Stimulated activated CD4-positive, alpha-beta T cell treated with anti-CD3 and anti-CD28 coated beads, TNF-alpha, amount 100 ng/mL, for 24 hours (primary cell): ENCODE results near the gene B3GALT6.

Source experiments
- DNase-seq, 3 experiments: peaks; one replicate each; pipeline ENCODE4 v3.0.0-alpha.2; 2020; ENCODE audit warnings: low read depth in 3 of 3

Gene B3GALT6

GRCh38 chr1:1262758-1263157 is 30.7 kb downstream of the B3GALT6 start:
- DNase-seq, result no peak

- no peak for DNase-seq
Observed at GRCh38 chr1:1264026-1264425, 32.0 kb downstream of the B3GALT6 start.

GRCh38 chr1:1264868-1265272 is 32.8 kb downstream of the B3GALT6 start:
- DNase-seq, result no peak

- DNase-seq, result no peak
Observed at GRCh38 chr1:1267488-1268283, 35.6 kb downstream of the B3GALT6 start.

- DNase-seq, result no peak
Observed at GRCh38 chr1:1268284-1268682, 36.2 kb downstream of the B3GALT6 start.

DNA sequence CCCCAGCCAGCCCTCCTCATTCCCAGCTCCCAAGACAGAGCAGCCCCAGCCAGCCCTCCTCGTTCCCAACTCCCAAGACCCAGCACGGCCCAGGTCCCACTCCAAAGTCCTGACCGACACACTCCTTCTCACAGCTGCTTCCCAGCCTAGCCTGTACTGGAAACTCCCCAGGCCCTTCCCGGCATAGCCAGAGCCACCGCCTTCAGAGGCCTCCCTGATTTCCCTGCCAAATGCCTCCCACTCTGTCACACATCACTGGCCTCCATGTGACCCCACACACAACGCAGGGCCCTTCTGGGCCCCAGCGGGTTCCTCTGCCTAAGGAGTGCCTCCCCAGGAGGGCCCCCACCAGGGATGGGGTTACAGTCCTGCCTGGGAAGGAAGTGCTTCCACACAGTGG is 38.8 kb downstream of the B3GALT6 start:
- DNase-seq, result no peak

- no peak for DNase-seq
Observed at GRCh38 chr1:1272341-1273208, 40.5 kb downstream of the B3GALT6 start.

DNA sequence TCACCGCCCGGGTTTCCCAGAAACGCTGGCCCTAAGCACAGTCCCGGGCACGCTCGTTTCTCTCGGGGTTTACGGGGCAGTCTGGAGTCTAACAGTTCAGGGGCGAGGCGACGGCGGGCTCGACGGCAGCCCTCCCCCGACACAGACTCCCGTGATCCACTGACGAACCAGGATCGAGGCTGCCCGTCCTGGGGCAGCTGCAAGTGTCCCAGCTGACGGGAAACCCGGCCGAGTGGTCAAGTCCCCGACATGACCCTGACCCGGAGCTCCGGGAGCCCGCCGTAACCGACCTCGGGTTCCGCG is 41.1 kb downstream of the B3GALT6 start:
- DNase-seq, result no peak

DNA sequence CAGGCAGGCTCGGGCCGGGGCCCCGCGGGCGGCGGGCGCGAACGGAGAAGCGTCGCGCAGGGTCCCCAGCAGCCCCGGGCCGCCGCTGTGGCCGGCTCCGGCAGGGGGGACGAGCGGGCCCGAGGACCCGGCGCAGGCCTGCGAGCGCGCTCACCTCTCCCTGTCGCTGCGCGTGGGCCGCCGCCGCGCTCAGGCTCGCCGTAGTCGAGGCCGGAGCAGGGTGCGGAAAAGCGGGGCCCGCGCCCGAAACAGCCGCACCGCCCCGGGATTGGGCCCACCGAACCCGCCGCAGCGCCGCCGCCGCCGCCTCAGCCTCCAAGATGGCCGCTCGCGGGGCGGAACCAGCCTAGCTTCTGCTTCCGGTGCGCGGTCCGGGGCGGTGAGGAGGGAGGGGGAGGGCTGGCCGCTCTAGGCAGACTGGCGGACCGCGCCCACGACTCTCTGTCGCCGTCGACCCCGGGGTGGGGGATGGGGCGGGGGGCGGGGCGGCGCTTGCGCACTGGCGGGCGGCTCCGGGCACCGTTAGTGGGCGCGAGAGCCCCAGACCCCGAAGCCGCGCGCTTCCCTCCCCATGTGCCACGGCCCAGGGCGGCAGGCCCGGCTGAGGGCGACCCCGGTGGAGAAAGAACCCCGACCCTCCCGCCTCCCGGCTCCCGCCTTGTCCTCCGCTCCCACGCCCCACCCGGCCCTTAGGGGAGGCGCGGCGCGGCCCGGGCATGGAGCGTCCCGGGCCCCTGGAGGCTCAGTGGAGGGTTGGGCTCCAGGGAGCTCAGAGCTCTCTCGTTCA is 41.7 kb downstream of the B3GALT6 start, which contains the start of gene UBE2J2:
Gene UBE2J2, minus strand, starts transcription at position 343 of the 787 bp plus-strand sequence. CDS start 5,862 bp downstream, outside the sequence.
- DNase-seq, result peak; percentile 89 to 95 (median 92)

DNA sequence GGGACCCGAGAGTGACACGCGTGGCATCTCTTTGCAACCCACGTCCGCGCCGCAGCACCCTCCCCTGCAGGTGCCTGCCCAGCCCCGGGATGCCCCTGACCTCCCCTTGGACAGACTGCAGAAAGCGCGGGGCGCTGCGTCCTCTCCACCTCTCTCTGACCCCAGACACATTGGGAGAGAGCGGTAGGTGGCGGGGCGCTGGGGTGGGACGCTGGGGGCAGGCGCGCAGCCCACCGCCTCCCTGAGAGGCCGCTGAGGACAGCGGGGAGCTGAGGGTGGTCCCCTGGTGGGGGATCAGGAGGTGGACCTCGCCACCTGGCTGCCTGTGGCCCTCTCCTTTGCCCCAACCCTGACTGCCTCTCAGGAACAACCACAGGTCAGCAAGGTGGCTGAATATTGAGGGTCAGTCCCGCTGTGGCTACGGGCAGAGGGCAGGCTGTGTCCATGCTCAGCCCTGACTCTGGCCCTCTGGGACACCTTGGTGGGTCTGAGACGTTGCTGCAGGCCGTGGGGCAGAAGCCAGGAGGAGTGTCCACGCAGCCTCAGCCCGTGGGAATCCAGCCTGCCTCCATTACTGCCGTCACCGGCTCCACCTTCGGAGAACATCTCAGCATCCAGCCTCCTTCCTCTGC is 42.4 kb downstream of the B3GALT6 start:
- DNase-seq, result no peak

DNA sequence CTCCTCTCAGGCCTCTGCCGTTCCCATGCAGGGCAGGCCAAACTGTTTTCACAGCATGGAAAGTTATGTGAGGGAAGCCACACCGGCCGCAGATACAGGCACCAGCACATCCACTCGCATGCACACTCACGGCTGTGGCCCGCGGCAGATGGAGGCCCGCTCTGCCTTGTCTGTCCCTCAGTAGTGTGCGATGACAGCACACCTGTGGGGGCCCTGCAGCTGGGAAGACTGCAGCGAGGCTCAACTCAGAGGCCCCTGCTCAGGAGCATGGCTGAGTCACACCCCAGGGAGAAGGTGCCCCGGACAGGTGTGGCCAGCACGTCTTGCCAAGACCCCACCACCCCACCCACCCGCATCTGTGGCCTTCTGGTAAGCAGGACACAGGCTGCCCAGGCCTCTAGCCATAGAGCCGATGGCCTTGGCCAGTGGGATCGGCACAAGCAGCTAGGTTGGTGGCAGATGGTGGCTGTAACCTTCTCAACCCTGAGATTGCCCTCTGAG is 42.9 kb downstream of the B3GALT6 start:
- no peak for DNase-seq

DNA sequence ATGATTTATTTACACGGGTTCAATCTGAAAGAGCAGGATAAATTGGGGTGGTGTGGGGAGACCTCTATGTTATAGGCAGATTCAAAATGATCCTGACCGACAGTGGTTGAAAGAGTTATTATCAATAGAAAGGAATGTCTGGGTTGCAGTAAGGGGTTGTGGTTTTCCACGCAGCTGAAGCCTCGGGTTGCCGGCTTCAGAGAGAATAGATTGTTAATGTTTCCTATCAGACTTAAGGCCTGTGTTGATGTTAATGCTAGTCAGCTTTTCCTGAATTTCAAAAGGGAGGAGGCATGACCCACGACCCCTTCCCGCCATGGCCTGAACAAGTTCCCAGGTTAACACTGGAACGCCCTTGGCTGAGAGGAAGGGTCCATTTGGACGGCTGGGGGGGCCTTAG is 43.8 kb downstream of the B3GALT6 start:
- no peak for DNase-seq

DNA sequence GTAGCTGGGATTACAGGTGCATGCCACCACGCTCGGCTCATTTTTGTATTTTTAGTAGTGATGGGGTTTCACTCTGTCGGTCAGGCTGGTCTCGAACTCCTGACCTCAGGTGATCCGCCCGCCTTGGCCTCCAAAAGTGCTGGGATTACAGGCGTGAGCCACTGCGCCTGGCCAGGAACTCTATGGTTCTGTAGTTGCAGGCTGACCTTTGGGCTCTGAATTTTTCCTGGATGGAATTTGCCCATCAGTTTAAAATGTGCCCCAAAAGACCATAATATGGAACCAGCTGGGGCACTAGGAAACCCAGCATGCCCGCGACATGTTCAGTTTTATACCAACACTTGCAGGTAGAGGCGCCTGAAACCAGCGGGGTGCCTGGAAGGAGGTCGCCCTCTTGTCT is 46.6 kb downstream of the B3GALT6 start:
- no peak for DNase-seq

DNA sequence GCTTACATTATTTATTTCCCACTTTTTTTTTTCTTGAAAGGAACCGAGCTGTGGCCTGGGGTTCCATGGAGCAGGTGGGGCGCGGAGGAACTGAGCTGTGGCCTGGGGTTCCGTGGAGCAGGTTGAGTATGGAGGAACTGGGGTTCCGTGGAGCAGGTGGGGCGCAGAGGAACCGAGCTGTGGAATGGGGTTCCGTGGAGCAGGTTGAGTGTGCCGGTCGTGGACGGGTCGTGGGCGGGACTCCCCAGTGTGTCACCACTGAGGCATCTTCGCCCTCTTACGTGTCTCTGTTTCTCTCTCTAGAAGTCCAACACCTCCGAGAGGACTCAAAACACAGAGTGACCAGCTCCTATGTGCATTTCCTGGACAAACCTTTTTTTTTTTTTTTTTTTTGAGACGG is 47.0 kb downstream of the B3GALT6 start:
- no peak for DNase-seq

DNA sequence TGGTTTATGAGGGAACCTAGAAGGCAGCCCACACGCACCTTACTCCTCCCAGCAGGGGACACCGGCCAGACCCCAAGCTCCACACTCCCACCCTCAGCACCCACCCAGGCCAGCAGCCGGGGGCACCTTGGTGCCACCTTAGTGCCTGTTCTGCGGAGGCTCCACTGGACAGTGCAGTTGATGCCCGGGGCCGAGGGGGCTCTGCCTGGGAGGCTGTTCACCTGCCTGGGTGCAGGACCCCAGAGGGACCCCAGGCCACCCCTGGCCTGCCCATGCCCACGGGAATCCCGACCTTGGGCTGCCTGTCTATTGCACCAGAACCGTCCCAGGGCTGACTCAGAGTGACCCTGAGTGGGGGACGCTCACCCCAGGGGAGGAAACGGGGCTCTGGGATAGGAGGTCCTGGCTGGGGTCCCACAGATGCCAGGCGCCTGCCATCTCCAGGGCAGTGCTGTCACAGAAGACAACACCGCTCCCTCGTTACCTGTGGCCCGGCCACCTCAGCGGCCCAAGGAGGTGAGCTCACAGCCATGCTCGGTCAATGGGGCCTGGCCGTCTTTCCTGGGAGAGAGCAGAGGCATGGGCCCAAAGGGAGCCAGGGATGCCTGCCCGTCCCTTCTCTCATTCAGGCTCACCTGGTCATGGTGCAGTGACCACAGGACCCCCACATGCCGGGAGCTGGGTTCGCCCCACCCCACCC is 48.9 kb downstream of the B3GALT6 start:
- no peak for DNase-seq

DNA sequence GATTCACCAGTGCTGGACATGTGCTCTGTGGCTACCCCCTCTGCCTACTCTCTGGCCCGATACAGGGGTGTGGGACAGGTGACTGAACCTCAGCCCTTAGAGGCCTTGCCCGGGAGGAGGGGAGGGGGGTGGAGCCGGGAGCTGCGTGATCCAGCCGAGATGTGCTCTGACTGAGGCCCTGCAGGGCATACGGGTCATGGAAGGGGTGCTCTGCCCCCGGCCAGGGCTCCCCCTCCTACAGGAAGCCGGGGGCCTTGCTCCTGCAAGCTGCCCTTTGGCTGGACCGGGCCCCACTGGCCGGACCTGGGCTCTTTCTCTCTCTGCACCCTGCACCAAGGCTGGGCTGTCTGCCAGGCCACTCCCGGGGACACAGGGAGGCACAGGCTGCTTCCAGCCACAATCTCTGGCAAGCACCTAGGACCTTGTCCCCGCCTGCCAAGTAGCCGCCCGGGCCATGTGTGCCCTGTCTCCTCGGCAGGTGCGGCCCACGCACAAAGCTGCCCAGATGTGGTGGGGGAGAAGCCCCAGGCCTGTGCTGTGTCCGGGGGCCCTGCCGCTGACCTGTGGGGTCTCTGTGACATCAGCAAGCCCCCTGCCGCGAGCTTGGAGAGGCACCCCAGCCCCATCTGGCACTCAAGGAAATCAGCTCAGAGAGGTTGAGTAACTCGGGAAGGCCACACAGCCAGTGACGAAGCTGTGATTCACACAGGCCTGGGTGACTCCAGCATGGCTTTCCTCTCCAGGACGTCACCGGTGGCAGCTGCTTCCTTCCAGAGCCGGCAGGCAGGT is 49.7 kb downstream of the B3GALT6 start:
- DNase-seq, result no peak

DNA sequence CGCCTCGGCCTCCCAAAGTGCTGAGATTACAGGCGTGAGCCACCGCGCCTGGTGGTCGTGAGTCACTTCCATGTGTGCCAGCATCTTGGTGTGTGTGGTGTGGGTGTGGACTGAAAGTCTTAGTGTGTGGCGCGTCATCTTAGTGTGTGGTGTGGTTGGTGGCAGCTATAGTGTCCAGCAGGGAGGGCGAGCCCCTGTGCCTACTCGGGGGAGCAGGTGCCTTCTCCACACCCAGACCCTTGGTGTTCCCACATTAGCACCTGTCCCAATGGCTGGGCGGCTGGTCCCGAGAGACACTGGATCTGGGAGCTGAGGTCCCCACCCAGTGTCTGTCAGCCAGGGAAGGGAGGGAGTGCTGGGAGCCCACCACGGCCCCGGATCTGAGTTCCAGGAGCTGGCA is 51.0 kb downstream of the B3GALT6 start:
- no peak for DNase-seq

DNA sequence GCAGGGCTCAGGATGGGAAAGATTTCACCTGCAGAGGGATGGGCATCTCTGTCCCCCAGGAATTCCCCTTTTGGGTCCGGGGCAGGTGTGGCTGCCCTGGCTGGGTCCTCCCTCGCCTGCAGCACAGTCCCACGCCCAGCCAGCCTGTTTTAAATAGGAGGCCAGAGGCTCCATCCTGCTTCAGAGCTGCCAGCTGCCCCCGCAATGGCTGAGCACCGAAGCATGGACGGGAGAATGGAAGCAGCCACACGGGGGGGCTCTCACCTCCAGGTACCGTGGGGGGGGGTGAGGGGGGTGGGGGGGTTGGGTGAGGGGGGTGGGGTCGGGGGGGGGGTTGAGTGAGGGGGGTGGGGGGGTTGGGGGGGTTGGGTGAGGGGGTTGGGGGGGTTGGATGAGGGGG is 51.8 kb downstream of the B3GALT6 start:
- DNase-seq, result no peak
